Activated CD4-positive, alpha-beta T cell treated with anti-CD3 and anti-CD28 coated beads for 48 hours (primary cell): ENCODE data around the gene CAPNS1.
"Not testable (repeated sequence)": the region's sequence is repeated elsewhere in the genome, so short reads cannot be mapped to it uniquely, and the experiment has no call there.

ENCODE experiments used
- DNase-seq: peaks from one replicate; pipeline ENCODE4 v3.0.0-alpha.2; 2020

Gene CAPNS1

GRCh38 chr19:36151144-36152018 is 11.5 kb downstream of the CAPNS1 start:
- no peak for DNase-seq

- DNase-seq = no peak
Observed at GRCh38 chr19:36152019-36152351, 12.1 kb downstream of the CAPNS1 start.

- no peak for DNase-seq
Observed at GRCh38 chr19:36152352-36153091, 12.7 kb downstream of the CAPNS1 start, which contains the start of gene COX7A1. Gene COX7A1, minus strand, starts transcription at chr19:36152447. Its CDS starts 40 bp downstream, at chr19:36152407.

GRCh38 chr19:36153126-36153525 is 13.3 kb downstream of the CAPNS1 start:
- DNase-seq = no peak

- DNase-seq = no peak
Observed at GRCh38 chr19:36160821-36161596, 21.1 kb downstream of the CAPNS1 start.

GRCh38 chr19:36163813-36164212 is 23.9 kb downstream of the CAPNS1 start:
- DNase-seq = no peak

- DNase-seq = no peak
Observed at GRCh38 chr19:36169084-36169760, 29.4 kb downstream of the CAPNS1 start.

- no peak for DNase-seq
Observed at GRCh38 chr19:36172852-36173251, 33.0 kb downstream of the CAPNS1 start.

GRCh38 chr19:36173846-36174245 is 34.0 kb downstream of the CAPNS1 start:
- DNase-seq = not testable (repeated sequence)

GRCh38 chr19:36179077-36179476 is 39.2 kb downstream of the CAPNS1 start:
- DNase-seq = not testable (repeated sequence)

- DNase-seq = no peak
Observed at GRCh38 chr19:36182612-36183244, 42.9 kb downstream of the CAPNS1 start.

GRCh38 chr19:36183245-36183628 is 43.4 kb downstream of the CAPNS1 start:
- no peak for DNase-seq

GRCh38 chr19:36186722-36187121 is 46.9 kb downstream of the CAPNS1 start:
- DNase-seq = not testable (repeated sequence)

GRCh38 chr19:36196249-36196648 is 56.4 kb downstream of the CAPNS1 start:
- DNase-seq = no peak

GRCh38 chr19:36198119-36198518 is 58.3 kb downstream of the CAPNS1 start:
- DNase-seq = no peak
